Ascending aorta (tissue), 2 donors: ENCODE results near the gene ZNF76. TPM values are rescaled to one million over a fixed set of nuclear protein-coding genes. Genes with fewer than 3 reads are reported as not detected.
A peak's percentile ranks its signal among the peaks of the same experiment; 100 is the strongest.

Experiments
- DNase-seq, 2 donors: peaks; one replicate each; pipeline ENCODE4 v3.0.0-alpha.2; 2019; ENCODE audit warnings: low spot score in 2 of 2
- H3K27ac ChIP-seq, 2 donors: fragments of 200-600 bp; sonication (generic); one replicate each; pipeline ENCODE4 v1.5.1; 2016 to 2017; ENCODE audit warnings: mild to moderate bottlenecking in 1 of 2
- H3K27me3 ChIP-seq: fragments of 200-600 bp; sonication (generic); one replicate; pipeline ENCODE4 v1.5.1; 2017
- H3K36me3 ChIP-seq, 2 donors: fragments of 200-600 bp; sonication (generic); one replicate each; pipeline ENCODE4 v1.5.1; 2016
- H3K4me1 ChIP-seq, 2 donors: fragments of 200-600 bp; sonication (generic); one replicate each; pipeline ENCODE4 v1.5.1; 2016 to 2017; ENCODE audit warnings: mild to moderate bottlenecking in 1 of 2
- H3K4me3 ChIP-seq, 2 donors: fragments of 200-600 bp; sonication (generic); one replicate each; pipeline ENCODE4 v1.5.1; 2016 to 2017; ENCODE audit warnings: mild to moderate bottlenecking in 1 of 2
- H3K9me3 ChIP-seq, 2 donors: fragments of 200-600 bp; sonication (generic); one replicate each; pipeline ENCODE4 v1.5.1; 2016
- intact Hi-C: fragments of 100-400 bp; cut with DNase I; formaldehyde crosslinking; loops from one replicate; pipeline ENCODE4 v1.15.1; 2023
- total RNA-seq: library from RNA; depleted of rRNA; stranded (reverse); fragments of >200 nt; gene quantifications from one replicate; pipeline ENCODE4 v1.1.0, GENCODE V29; 2016
- TF ChIP-seq, protein P1 (sequence below), 3 experiments: fragments of 200-600 bp in 2 of 3; fragments of 450-650 bp in 1 of 3; sonication (generic) in 2 of 3; IDR thresholded peaks; one replicate each; pipeline ENCODE4 v1.5.1; 2016 to 2019; ENCODE audit warnings: antibody characterized with exemption in 3 of 3, mild to moderate bottlenecking in 1 of 3, moderate library complexity in 1 of 3

ZNF76 gene
- total RNA-seq, 1 donor from 2014 or later, result 55.7 TPM

DNA sequence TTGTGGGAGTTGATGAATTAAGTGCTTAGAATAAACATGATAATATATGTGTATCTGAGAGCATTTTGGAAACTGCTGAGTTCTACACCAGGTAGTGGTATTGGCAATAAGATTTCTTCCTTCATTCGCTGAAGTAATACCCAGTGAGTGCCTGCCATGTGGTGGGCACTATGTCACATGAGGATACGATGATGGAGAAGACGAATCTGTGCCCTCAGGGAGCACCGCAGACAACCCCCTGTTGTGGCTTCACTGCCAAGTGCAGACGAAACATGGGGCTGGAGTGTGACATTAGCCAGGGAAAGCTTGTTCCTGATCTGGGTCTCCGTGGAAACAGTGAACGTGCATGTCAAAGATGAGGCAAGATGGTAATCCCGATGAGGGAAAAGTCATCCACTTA, 7.9 kb downstream of the ZNF76 start:
- no peaks in the 10 kb centered on the region for H3K36me3 ChIP-seq
- intact Hi-C loops, result no loop called here

DNA sequence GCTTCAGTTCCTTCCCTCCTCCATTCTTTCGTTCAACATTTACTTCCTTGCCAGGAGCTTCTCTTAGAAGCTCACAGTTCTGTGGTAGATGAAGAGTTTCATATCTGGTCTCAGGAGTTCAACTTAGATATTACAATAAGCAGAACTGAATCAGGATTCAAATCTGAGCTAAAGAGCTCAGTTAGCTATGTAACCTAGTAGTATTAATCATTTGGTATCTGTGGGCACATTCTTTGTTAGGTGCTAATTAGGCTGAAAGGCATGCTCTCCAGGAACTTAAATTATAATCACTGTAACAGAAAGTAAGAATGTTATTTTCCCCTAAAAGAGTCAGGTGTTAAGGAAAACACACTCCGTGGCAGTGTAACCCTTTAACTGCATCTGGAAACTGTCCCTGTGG, 8.4 kb downstream of the ZNF76 start:
- Histone ChIP-seq H3K27ac (no peak overlapping the region), H3K27me3 (no peaks in the 10 kb centered on the region), H3K36me3 (no peaks in the 10 kb centered on the region), H3K4me1 (peaks cover 0 to 3% of the 10 kb centered on the region in 2 donors), H3K9me3 (no peaks in the 10 kb centered on the region), H3K4me3 (no peak overlapping the region)
- intact Hi-C loops, result no loop called here
- TF ChIP-seq, protein P1, sequence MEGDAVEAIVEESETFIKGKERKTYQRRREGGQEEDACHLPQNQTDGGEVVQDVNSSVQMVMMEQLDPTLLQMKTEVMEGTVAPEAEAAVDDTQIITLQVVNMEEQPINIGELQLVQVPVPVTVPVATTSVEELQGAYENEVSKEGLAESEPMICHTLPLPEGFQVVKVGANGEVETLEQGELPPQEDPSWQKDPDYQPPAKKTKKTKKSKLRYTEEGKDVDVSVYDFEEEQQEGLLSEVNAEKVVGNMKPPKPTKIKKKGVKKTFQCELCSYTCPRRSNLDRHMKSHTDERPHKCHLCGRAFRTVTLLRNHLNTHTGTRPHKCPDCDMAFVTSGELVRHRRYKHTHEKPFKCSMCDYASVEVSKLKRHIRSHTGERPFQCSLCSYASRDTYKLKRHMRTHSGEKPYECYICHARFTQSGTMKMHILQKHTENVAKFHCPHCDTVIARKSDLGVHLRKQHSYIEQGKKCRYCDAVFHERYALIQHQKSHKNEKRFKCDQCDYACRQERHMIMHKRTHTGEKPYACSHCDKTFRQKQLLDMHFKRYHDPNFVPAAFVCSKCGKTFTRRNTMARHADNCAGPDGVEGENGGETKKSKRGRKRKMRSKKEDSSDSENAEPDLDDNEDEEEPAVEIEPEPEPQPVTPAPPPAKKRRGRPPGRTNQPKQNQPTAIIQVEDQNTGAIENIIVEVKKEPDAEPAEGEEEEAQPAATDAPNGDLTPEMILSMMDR (IDR thresholded peaks at IDR 0.05), result no peak
- no peak for DNase-seq

More for the DNA sequence above, 7.9 kb downstream of the ZNF76 start:
- H3K27ac ChIP-seq, result no peak overlapping the region
- no peaks in the 10 kb centered on the region for H3K27me3 ChIP-seq
- DNase-seq, result no peak
- H3K9me3 ChIP-seq, result no peaks in the 10 kb centered on the region
- H3K4me1 ChIP-seq, result peaks cover 0 to 3% of the 10 kb centered on the region in 2 donors
- no peak overlapping the region for H3K4me3 ChIP-seq
- TF ChIP-seq, protein P1 (IDR thresholded peaks at IDR 0.05), result no peak

DNA sequence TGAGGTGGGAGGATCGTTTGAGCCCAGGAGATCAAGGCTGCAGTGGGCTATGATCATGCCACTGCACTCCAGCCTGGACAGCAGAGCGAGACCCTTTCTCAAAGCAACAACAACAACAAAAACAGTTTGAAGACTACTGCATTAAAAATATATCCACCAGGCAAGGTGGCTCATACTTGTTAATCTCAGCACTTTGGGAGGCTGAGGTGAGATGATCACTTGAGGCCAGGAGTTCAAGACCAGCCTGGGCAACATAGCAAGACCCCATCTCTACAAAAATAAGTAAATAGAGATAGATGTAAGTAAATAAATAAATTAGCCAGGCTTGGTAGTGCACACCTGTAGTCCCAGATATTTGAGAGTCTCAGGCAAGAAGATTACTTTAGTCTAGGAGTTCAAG, 12.5 kb downstream of the ZNF76 start:
- Histone ChIP-seq H3K4me3 (no peak overlapping the region), H3K9me3 (no peaks in the 10 kb centered on the region), H3K36me3 (no peaks in the 10 kb centered on the region), H3K4me1 (peaks cover 7 to 21% of the 10 kb centered on the region in 2 donors), H3K27ac (no peak overlapping the region), H3K27me3 (no peaks in the 10 kb centered on the region)
- intact Hi-C loops, result no loop called here
- TF ChIP-seq, protein P1 (IDR thresholded peaks at IDR 0.05), result no peak
- no peak for DNase-seq

DNA sequence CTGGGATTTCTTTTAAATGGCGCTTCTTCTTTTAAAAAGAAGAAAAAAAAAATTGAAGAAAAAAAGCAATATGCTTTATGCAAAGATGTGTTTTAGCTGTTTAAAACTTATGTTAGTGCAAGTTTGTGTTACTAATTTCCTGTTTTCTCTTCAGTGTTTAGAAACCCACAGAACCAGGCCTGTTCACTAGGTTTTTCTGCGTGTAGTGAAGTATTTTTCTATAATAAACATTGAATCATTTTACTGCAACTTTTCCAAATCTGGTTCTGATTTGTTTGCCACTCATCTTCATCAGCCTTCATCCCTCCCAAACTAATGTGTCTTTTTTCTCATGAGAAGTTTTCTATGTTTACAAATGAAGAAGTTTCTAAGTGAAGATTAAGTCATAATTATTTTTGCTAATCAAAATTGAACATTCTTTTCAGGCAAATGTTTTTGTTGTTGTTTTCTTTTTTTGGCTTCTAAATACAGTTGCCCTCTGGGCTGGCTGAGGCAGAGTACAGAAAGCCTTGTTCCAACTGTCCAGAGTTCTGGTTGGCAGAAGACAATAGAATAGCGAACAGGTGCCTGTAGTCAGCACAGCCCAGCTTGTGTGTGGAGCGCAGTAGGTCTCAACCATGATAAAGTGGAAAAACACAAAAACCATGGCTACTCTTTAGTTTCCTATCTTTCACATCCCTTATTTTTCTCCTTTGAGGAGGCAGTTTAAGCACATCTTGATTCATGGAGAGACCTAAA, 14.5 kb downstream of the ZNF76 start:
- Histone ChIP-seq H3K4me1 (peaks cover 7 to 21% of the 10 kb centered on the region in 2 donors), H3K4me3 (no peak overlapping the region), H3K27ac (peak overlapping the region; percentile 74 to 81), H3K9me3 (no peaks in the 10 kb centered on the region), H3K27me3 (no peaks in the 10 kb centered on the region), H3K36me3 (no peaks in the 10 kb centered on the region)
- TF ChIP-seq, protein P1 (IDR thresholded peaks at IDR 0.05), result no peak
- DNase-seq, result no peak
- intact Hi-C loops, result no loop called here

DNA sequence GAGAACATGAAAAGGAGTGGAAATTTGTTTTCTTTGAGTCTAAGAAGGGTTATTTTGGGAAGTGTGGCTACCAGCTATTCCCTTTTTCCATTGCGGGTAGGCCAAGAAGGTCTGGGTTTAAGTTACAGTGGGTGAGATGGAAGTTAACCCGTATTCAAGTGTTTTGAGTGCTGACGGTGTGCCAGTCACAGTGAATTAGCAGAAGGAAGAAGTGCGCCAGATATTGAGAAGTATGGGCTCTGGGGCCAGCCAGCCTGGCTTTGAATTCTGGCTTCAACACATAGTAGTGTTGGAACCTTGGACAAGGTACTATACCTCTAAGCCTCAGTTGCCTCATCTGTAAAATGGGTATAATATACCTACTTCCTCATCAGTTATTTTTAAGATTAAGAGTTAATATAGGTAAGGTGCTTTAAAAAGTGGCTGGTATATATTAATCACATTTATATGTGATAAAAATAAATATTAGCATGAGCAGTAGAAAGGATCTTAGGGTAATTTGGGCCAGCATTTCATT, 16.3 kb downstream of the ZNF76 start:
- no peak for DNase-seq
- no peaks in the 10 kb centered on the region for H3K27me3 ChIP-seq
- H3K27ac ChIP-seq, result peak overlapping the region; percentile 74 to 81
- no peaks in the 10 kb centered on the region for H3K36me3 ChIP-seq
- no peaks in the 10 kb centered on the region for H3K9me3 ChIP-seq
- H3K4me3 ChIP-seq, result peak overlapping the region in 1 of 2 donors; percentile 37
- TF ChIP-seq, protein P1 (IDR thresholded peaks at IDR 0.05), result no peak
- intact Hi-C loops, result no loop called here
- peaks cover 7 to 21% of the 10 kb centered on the region in 2 donors for H3K4me1 ChIP-seq
